ENCODE results near the gene SH3TC1.

The SH3TC1 gene

GRCh38 chr4:8198906-8199593, at the start of gene SH3TC1:
Gene SH3TC1 (plus strand): TSS chr4:8199290. CDS start chr4:8205195, 5,905 bp downstream.
- peak; percentile 54 for DNase-seq

- no peak for DNase-seq
These were observed 49.4 kb upstream of the SH3TC1 start for GRCh38 chr4:8149664-8150063.

GRCh38 chr4:8150152-8151090, 48.7 kb upstream of the SH3TC1 start:
- no peak for DNase-seq

DNA sequence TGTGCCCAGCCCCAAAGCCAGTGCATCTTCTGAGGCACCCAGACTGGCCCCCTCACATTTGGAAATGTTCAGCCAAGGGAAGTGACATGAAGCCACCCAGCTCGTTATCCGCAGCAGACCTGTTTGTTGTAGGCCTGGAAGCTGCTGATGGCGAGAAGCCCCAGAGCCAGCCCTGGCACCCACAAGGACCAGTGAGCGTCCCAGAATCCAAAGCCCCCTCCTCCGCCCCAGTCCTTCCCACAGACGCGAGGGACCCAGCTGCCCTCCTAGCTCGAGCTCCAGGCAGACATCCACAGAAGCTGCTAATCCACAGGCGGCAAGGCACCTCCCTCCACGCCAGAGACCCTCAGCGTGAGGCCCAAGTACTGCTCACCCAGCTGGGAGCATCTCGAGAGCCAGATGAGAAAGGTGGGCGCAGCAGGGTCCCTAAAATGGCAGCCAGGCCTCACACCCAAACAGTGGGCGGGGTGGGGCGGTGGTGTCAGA, 47.9 kb upstream of the SH3TC1 start:
- no peak for DNase-seq

DNA sequence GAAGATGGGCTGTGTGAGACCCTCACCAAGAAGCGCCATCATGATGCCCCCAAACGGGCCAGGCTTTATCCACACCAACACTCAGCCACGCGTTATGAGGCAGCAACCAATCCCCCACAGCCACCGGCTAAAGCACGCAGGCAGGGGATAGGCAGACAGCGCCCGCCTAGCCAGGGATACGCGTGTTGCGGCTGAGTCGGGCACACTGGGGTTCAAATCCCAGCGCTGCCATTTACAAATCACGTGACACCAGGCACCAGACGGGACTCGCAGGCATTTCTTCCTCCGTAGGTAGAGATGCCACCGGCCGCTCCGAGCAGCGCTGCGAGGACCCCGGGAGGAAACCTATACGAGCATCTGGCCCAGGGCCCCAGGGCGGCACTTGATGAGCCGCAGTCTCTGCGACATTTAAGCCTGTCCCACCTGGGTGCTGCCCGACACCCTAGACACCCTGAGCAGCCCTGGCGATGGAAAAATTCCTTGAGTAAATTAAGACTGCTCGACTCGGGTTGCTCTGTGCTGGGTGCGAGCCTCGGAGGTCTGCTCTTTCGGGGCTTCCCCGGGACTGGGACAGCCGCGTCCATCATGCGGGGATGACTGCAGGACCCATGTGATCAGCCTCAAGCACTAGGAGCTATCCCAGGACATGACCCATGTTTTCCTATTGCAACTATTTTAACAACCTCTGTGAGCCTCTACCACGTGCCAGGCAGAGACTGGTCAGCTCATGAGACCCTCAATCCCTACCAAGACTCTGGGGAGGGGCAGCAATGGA, 46.8 kb upstream of the SH3TC1 start:
- DNase-seq: no peak

DNA sequence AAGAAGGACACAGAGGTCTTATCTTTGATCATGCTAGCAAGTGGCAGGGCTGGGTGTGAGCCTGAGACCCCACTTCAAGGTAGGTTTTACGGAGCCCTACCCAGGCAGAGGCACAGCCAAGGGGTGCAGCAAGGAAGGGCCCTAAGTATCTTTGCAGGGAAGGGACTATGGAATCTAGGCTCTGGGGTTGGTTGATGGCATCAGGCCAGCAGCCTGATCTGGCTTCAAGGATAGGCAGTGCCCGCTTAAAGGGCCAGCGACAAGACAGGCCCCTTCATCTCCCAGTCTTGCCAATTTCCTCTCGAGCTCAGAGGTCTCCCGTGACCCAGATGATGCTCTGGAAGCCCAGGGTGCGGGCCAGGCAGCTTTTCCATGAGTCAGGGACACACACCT, 46.2 kb upstream of the SH3TC1 start:
- DNase-seq: no peak

DNA sequence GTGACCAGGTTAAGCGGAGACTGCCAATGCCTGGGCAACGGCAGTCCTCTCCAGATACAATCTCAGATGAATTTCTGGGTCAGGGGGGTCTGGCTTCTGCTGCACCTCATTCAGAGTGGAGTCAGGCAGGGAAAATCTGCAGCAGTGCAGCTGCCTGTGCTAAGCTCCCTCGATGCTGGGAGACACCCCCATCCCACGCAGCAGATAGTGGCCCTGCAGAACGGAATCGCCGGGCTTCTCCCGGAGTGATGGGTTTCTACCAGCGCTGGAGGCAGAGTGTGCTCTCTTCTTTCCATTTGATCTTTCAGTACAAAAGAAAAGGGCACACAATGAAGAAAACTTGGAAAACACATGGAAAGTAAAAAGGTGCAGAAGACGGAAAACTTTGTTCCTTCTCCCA, 45.6 kb upstream of the SH3TC1 start:
- DNase-seq: no peak

DNA sequence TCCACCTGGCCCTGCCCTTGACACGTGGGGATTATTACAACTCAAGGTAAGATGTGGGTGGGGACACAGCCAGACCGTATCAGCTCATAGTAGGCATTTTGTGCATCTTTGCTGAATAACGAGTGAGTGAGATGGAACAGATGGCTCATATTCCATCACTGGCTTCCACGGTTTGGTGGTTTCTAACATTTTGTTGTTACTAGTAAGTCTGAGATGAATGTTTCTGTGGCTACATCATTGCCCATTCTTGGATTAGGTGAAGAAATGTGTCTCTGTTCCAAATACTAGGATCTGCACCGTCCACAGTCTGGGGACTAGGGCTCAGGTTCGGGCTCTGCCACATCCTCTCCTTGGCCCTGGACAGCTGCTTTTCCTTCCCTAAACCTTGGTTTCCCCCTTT, 44.0 kb upstream of the SH3TC1 start:
- DNase-seq: no peak

DNA sequence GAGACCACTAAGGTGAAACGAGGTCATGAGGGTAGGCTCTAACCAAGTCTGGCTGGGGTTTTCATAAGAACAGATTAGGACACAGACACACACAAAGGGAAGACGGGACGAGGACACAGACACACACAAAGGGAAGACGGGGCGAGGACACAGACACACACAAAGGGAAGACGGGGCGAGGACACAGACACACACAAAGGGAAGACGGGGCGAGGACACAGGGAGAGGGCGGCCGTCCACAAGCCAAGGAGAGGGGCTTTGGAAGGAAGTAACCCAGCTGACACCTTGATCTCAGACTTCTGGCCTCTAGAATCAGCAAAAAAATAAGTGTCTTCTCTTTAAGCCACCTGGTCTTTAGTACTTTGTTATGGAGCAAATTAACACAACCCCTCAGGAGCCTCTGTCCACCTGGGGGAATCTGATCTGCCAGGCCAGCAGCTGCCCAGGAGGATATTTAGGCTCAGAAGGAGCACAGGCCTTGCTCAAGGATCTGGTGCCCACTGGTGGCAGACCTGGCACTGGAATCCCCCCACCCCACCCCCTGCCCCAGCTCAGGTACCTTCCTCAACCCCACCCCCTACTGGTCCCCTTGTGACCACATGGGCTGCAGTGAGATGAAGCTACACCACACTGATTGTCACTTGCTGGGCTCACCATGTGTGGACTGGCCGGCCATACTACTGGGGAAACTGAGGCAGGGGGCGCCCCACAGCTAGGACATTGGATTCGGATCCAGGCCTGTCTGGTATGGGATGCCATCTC, 43.2 kb upstream of the SH3TC1 start:
- DNase-seq: no peak

DNA sequence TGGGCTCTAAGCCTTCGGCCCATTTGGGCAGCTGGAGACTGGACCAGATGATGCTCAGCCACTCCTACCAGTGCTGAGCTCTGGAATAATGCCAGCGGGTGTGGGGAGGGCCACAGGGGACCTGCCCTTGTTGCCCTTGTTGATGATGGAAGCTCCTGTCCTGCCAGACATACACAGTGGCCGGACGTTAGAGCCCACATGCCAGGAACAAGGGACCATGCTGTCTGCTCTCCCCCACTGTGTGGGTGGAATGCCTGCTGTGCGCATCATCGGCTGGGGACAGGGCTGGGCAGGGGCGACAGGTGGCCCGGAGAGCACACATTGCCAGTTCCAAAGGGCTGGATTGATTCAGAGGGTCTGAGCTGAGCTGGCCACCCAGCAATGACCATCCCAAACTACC, 42.5 kb upstream of the SH3TC1 start:
- no peak for DNase-seq

- no peak for DNase-seq
These were observed 41.6 kb upstream of the SH3TC1 start for GRCh38 chr4:8157496-8157895.

DNA sequence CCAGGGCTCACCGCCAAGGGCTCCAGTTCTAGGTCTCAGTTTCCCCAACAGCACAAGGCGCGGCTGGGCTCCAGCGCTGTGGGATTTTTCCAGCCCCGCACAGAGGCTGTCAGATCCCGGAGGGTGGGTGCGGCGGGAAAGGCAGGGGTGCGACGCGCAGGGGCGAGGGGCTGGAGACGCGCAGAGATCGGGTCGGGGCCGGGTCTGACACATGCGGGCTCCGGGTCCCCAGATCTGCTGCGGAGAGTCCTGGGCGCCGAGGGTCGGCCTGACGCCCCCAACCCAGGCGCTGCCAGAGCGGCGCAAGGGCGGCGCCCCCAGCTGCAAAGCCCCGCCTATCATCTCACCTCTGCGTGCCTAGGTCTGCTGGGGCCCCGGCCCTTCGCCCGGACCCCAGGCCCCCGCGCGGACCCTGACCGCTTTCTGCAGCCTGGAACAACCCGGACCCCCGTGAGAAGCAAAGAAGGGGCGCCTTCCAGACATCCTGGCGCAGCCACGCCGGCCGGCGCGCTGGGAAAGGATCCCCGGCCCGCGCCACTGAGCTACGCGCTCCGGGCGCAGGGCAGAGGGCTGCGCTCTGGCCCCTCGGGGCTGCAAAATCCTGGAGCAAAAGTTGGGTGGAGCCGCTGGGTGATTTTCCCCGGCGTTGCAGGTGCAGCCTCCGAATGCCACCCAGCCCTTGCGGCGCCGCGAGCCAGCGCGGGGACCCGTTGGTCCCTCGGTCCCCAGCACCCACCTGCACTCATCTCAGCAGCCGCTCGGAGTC, 41.0 kb upstream of the SH3TC1 start:
- no peak for DNase-seq

GRCh38 chr4:8158710-8159536, 40.2 kb upstream of the SH3TC1 start, which contains the start of gene ABLIM2:
Gene ABLIM2 (minus strand): TSS chr4:8158813. CDS start chr4:8158689, 124 bp downstream.
- peak; percentile 98 for DNase-seq

DNA sequence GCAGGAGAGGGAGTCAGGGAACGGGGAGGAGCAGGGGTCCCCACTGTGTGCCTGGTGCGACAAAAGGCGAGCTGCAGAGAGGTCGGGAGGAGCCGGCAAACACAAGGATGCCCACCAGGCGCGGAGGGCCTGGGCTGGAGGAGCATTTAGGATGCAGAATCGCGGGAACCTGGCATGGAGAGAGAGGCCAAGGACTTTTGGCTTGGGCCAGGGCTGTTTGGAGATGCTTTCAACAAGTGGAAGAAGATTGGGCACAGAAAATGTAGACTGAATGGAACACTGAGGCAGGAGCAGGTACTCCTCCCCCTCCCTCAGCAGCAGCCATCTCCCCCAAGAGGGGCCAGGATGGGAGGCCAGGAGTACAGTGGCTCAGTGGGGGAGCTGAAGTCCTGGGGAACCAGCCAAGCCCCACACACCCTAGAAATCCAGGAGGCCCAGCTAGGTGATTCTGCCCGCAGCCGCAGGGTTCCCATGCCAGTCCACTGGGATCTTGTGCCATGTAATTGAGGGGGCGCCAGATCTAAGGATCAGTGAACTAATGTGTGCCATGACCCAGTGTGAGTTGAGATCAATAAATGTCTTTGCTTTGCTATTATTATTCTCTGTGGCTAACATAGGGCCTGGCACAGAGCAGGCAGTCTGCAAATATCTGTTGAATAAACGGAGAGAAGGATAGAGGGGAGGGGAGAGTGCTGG, 39.4 kb upstream of the SH3TC1 start:
- DNase-seq: no peak

- DNase-seq: no peak
These were observed 38.9 kb upstream of the SH3TC1 start for GRCh38 chr4:8160233-8160560.

GRCh38 chr4:8160572-8160971, 38.5 kb upstream of the SH3TC1 start:
- no peak for DNase-seq

GRCh38 chr4:8162625-8163024, 36.5 kb upstream of the SH3TC1 start:
- no peak for DNase-seq

GRCh38 chr4:8163026-8163425, 36.1 kb upstream of the SH3TC1 start:
- no peak for DNase-seq

DNA sequence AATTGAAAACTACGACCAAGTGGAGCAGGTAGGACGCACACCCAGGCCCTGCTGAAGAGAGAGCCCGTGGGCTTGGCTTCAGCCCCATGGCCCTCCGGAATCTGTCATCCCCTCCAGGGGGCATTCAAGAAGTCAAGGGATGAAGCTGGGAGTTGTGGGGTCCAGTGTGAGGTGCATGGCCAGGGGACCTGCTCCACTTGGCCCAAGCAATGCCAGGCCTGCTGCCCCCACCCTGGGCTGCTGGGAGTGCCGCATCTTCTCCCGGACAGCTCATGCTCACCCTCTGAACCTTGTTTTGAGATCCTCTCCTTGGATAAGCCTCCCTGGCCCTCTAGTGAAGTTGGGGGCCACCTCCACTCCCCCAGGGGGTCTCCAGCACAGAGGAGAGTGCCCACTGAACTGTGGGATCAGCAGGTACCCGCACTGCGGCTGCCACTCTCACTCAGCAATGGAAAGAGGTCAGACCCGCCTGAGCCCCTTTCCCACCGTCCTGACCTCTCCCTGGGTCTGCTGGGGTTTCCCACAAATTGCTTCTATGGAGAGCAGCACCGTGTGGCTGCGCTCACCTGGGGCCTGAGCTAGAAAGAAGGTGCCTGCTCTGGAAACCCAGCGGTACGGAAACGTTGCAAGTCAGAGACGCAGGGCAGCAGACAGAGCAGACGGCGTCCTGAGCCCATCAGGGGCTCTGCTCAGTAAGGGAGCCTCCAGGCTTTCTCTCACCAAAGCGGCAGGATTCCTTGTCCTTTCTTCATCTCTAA, 35.5 kb upstream of the SH3TC1 start:
- DNase-seq: no peak
